ENCODE measurements around the gene ORMDL2.
"Not testable (repeated sequence)": the region's sequence is repeated elsewhere in the genome, so short reads cannot be mapped to it uniquely, and the experiment has no call there.

Gene ORMDL2

DNA sequence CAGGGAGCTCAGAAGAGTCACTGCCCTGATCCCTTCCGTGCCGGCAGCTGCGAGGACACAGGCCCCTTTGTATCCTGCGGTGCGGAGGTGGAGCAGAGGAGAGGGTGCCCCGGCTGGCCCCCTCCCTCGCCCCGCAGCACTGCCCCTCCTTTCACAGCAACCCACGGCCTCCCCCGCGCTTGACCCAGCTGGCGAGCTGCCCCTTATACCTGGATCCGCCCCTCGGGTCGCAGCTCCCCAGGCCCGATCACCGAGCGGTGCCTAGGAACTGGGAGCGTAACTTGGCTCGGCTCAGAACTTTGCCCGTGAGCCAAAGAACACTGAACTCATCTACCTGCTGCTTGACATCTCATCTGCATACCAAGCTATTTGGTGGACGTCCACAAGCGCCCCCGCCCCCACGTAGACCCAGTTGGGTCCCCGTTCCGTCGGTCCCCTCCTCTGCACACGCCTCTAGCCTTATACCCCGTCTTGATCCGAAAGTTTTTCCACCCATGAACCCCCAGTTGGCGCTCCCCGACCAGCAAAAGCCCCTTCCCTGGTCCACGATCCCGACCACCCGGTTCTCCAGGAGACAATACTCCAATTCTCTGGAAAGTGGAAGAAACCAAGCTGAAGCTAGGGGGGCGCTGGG, 12.2 kb downstream of the ORMDL2 start:
- DNase-seq = peak; percentile 78

DNA sequence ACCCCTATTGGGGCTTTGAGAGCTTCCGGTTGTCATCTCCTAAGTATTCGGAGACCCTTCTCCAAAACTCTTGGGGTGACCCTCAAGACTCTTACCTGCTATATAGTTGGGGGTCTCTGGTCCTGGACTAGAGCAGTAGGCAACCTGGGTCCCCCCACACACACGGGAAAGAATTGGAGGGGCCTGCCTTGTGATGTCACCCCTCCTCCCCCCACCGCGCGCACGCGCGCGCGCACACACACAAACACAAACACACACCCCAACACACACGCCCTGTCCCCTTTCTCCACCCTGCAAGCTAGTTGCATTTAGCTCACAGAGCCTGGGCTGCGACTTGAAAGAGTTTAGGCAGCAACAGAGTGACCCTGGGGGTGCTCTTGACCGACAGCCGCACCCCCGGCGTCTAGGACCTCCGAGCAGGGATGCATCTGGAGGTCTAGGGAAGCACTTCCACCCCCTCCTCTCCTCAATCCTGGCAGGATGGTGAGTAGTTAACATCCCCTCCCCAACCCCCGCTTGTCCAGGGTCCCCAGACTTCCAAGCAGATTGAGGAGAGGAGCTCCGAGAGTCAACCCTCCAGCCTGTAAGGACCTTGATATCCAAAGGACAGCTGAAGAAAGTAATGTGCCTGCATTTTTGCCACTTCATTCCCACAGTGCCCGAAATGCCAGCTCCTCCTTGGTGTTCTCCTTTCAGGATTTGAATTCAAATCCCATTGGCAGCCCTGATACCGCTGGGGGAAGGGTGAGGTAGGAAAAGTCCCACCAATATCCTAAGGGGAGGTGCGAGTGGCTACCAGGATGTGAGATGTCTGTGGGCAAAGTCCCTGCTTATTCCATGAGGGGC, 13.0 kb downstream of the ORMDL2 start:
- peak; percentile 78 for DNase-seq

GRCh38 chr12:55831447-55831815, 13.6 kb downstream of the ORMDL2 start:
- no peak for DNase-seq

GRCh38 chr12:55833056-55833455, 15.2 kb downstream of the ORMDL2 start:
- DNase-seq = no peak

GRCh38 chr12:55834400-55834799, 16.6 kb downstream of the ORMDL2 start:
- DNase-seq = not testable (repeated sequence)

DNA sequence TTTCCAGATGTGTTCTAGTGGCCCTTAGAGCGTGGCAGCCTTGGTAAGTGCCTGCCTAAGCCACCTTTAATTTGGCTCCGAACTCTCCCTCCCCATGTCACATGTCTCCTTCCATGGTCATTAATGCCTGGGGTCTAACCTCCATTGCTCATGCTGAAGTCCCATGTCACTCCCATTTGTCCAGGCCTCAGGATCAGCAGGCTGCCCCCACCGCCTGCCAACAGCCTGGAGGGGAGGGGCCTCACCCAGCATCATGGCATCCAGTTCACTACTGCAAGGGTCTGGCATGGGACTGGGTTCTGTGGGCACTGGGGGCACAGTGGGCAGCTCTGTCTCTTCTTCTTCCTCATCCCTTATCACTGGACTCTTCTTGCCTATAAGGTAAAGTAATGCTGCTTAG, 20.5 kb downstream of the ORMDL2 start:
- no peak for DNase-seq

DNA sequence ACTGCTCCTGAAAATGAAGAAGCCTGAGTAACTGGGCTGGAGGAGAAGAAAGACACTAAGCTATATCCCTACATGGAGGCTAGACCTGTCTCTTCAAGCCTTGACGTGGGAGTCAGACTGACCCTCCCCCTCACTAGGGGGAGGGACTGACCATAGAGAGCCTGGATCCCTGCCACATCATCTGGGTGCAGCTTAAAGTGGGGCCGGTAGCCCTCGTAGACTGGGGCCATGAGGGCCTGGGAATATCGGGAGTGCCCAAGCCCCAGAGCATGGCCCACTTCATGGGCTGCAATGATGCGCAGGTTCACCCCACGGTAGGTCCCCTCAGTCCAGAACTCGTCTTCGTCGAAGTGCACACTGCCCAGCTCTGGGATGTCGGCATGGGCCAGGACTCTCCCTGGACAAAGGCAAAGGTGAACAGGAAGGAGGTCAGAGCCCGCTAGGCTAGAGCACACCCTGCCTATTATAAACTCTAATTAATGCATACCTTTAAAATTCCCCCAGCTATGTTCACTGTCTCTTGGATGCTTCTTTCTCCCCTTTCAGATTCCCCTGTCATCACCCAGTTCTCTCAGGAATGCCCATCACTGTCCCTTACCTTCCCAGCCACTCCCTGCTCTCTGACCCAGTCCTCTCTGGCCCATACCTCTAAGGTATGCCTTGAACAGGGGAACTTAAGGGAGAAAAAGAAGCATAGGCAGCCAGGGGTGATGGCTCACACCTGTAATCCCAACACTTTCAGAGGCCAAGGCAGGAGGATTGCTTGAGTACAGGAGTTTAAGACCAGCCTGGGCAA, 21.7 kb downstream of the ORMDL2 start:
- no peak for DNase-seq

DNA sequence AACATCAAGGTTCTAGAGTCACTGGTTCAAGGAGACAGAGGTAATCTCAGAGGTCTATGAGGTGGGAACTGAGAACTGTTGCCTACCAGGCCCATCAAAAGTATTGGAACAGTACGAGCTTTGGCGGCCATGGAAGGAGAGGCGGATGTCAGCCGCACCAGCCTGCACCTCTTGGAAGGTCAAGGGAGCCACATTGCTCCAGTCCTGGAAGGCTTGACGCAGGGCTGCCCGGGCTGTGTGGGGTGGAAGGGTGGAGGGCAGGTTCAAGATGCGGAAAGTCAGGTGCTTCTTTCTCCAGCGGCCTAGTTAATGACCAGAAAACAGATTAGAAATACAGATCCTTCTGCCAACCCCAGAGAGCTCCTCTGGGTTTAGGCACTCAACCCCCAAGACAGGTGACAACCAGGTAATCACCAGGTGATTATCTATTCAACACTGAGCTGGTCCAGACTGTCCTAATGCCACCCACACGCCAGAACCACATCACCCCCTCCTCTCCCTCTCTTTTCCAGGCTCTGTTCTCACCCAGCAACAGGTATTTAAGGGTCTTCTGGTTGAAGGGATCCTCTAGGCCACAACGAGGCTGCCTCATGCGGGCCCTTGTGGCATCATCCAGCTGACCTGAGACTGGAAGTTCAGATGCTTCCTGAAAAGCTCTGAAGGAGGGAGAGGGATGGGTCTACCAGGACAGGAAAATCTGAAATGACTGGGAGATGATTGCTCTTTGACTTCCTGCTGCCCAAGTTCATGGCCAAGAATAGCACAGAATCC, 22.9 kb downstream of the ORMDL2 start:
- DNase-seq = no peak

DNA sequence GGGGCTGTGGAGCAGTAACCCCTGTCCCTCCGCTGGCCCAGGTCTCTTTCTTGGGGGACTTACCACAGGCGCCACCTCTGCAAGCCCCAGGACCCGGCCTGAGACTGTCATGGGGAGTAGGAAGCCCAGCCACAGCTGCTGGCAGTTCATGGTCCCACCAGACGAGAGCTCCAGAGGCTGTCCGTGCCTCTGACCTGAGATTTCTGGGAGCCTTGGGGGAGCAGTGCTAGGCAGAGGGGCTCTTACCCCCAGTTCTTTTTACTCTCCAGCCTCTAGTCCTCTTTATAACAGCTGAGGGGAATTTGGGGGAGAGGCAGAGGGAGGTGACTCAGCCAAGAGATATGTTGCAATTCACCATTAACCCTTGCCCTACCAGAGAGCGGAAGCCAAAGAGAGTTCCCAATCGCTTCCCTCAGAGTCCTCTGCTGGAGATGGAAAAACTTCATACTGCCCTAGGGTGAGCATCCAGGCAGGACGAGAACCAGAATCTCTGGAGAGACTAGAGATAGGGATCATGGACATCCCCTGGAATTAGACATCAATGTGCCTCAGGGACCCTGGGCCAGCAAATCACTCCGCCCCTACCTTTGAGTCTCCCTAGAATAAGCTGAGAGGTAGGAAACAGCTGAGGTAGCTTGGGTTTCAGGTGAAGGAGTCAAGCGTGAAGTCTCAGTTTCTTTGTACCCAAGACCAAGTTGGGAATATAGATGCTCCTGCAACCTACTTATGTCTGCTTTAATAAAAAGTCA, 25.0 kb downstream of the ORMDL2 start, which contains the start of gene MMP19:
TSS of gene MMP19 (minus strand) at position 256 of the 749 bp plus-strand sequence. CDS start at position 150, 106 bp downstream.
- no peak for DNase-seq

DNA sequence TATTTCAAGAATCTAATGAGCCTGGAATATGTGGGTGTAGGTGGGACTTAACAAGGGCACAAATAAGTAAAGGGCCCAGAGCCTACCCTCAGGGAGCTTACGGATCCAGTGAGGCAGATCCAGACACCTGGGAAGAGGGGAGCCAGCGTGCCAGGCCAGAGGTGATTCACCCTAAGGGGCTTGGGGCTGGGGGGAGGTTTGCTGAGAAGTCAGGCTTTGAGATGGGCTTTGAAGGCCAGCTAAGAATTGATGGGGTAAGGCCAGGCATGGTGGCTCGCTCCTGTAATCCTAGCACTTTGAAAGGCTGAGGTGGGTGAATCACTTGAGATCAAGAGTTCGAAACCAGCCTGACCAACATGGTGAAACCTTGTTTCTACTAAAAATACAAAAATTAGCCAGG, 25.6 kb downstream of the ORMDL2 start:
- no peak for DNase-seq

GRCh38 chr12:55844961-55845360, 27.1 kb downstream of the ORMDL2 start:
- DNase-seq = no peak

- no peak for DNase-seq
These were observed 27.5 kb downstream of the ORMDL2 start for GRCh38 chr12:55845361-55845760.

- no peak for DNase-seq
These were observed 28.1 kb downstream of the ORMDL2 start for GRCh38 chr12:55845785-55846496.

DNA sequence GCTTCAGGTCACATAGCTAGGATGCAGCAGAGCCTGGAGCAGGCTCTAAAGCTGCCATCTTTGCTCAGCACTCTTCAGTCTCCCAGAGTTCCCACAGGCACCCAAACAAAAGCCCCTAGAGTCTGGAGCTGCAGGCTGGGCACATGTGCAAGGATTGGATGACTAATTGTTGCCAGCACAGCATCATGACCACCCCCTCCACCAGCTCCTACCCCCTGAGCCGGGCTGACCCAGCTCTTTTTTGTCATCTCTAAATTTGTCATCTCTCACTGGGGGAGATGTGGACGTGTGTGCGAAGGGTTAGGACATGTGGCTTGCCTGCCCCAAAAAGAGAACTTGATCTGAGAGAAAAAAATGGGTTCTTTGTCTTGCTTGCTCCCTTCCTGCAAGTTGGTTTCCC, 29.2 kb downstream of the ORMDL2 start:
- no peak for DNase-seq

- no peak for DNase-seq
These were observed 29.9 kb downstream of the ORMDL2 start for GRCh38 chr12:55847603-55848291.

DNA sequence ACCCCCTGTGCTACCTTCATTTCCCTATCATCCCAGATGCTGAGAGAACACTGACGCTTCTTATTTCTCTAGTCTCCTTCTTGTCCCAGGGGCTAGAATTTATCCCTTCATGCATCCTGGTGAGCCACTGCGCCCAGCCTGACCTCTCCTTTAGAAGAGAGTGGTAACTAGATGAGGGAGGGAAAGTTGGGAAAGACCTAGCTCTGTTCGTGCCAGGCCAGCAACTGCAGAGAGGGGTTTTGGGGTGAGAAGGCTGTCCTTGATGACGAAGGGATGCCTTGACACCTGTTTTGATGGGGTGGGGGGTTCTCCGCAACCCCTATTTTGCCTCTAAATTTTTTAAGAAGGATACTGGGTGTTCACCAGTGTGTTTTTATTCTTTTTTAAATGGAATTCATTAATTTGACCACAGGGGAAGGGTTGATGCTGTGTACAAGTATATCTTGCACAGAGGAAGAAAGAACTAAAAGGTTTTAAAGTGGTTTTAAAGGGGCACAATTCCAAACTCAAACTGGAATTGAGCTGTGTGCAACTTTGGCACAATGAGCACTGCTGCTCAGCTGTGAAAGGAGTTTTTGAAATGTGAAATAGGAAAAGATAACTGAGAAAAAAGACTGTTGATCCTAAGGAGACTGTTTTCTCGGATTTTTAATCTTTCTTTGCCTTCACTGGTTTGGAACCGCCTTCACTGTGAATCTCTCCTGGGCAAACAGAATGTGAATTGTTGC, 31.9 kb downstream of the ORMDL2 start:
- no peak for DNase-seq

- DNase-seq = no peak
These were observed 32.6 kb downstream of the ORMDL2 start for GRCh38 chr12:55850401-55850800.

DNA sequence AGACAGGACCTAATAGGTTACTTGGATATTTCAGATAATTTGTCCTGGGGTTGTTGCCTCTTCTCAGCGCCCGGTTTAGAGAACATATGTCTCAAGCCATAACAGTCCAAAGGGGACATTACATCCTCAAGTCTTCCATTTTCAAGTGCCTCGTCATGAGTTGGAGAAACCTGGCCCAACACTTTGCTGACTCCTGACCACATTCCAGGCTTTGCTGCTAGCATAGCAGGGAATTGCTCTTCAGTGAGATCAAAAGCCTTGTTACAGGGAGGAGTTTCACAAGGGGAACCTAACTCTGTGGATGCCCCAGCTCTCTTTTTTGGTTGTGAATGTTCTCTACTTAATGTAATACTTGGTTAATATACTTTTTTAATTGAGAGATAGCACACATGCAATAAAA, 33.1 kb downstream of the ORMDL2 start:
- no peak for DNase-seq

DNA sequence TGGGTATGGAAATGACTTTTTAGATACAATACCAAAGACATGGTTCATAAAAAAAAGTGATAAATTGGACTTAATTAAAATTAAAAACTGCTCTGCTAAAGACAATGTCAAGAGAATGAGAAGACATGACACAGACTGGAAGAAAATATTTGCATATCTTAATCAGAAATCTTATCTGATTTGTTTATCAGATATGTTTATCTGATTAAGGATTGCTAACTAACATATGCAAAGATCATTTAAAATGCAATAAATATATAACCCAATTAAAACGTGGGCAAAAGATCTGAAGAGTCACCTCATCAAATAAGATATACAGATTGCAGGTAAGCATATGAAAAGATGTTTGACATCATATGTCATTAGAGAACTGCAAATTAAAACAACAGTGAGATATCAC, 34.9 kb downstream of the ORMDL2 start:
- DNase-seq = no peak

- DNase-seq = no peak
These were observed 43.6 kb downstream of the ORMDL2 start for GRCh38 chr12:55861396-55861795.
